Measurements from ENCODE around the gene MAN1A2. TPM values are rescaled to one million over a fixed set of nuclear protein-coding genes. Genes with fewer than 3 reads are reported as not detected.
"Not testable (repeated sequence)": the region's sequence is repeated elsewhere in the genome, so short reads cannot be mapped to it uniquely, and the experiment has no call there.

MAN1A2 gene
- total RNA-seq, 1 experiment from 2014 or later = 33.4 TPM

DNA sequence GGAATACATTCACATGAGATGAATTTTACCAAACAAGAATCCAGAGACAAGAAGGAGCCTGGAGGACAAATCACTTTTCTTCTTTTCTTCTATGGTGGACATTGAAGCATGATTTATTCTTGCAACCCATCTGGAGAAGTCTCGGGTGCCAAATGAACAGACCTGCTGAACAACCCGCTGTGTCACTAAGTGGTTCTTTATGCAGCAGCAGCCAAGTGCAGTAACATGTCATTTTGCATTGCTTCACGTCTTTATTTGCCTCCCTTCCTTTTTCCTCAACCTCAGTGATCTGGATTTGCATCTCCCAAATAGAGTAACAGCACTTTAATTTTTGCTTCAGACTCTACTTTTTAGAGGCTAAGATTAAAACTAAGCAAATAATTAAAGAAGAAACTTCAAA, 188.6 kb downstream of the MAN1A2 start:
- Mint-ChIP-seq H3K4me3 (ENCODE audit: unreplicated experiment) (no peak overlapping the region), H3K27ac (ENCODE audit: low read depth, unreplicated experiment) (no peak overlapping the region), H3K9me3 (ENCODE audit: unreplicated experiment) (peaks cover 8% of the 10 kb centered on the region), H3K36me3 (ENCODE audit: insufficient read depth, unreplicated experiment) (no peaks in the 10 kb centered on the region), H3K27me3 (ENCODE audit: insufficient read depth, unreplicated experiment) (peaks cover 9% of the 10 kb centered on the region), H3K4me1 (ENCODE audit: insufficient read depth, unreplicated experiment) (no peaks in the 10 kb centered on the region)
- ChIA-PET POLR2A (no interaction called here), CTCF (interaction anchor here (0.7 kb wide), 1 partner anchor 15 kb away, joined by 3 read pairs; no protein-coding TSS in a partner anchor)
- TF ChIP-seq, protein P1, sequence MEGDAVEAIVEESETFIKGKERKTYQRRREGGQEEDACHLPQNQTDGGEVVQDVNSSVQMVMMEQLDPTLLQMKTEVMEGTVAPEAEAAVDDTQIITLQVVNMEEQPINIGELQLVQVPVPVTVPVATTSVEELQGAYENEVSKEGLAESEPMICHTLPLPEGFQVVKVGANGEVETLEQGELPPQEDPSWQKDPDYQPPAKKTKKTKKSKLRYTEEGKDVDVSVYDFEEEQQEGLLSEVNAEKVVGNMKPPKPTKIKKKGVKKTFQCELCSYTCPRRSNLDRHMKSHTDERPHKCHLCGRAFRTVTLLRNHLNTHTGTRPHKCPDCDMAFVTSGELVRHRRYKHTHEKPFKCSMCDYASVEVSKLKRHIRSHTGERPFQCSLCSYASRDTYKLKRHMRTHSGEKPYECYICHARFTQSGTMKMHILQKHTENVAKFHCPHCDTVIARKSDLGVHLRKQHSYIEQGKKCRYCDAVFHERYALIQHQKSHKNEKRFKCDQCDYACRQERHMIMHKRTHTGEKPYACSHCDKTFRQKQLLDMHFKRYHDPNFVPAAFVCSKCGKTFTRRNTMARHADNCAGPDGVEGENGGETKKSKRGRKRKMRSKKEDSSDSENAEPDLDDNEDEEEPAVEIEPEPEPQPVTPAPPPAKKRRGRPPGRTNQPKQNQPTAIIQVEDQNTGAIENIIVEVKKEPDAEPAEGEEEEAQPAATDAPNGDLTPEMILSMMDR (IDR thresholded peaks at IDR 0.05; ENCODE audit: unreplicated experiment) = no peak
- no TSS peak for BruUV-seq (replicated peaks)
- no peak for DNase-seq (ENCODE audit: unreplicated experiment)
- intact Hi-C loops (cut with micrococcal nuclease) = no loop called here

DNA sequence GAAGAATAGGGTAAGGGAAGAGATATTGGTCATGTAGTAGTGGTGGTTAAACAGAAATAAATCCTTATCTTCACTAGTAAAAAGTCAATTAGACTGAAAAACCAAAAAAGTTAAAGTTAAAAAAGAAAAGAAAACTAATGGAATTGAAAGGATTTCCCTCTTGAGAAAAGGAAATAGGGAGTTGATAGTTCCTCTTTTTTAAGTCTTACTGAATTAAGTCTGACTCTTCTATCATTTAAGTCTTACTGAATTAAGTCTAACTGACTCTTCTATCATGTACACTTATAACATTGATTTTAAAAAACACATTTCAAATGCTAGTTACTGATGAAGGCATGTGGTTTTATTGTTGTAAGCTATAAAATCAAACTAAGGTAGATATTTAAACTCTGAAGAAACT, 189.1 kb downstream of the MAN1A2 start:
- Mint-ChIP-seq H3K9me3 (ENCODE audit: unreplicated experiment) (peaks cover 8% of the 10 kb centered on the region), H3K4me1 (ENCODE audit: insufficient read depth, unreplicated experiment) (no peaks in the 10 kb centered on the region), H3K27me3 (ENCODE audit: insufficient read depth, unreplicated experiment) (peaks cover 9% of the 10 kb centered on the region), H3K36me3 (ENCODE audit: insufficient read depth, unreplicated experiment) (no peaks in the 10 kb centered on the region), H3K27ac (ENCODE audit: low read depth, unreplicated experiment) (no peak overlapping the region), H3K4me3 (ENCODE audit: unreplicated experiment) (no peak overlapping the region)
- no TSS peak for BruUV-seq (replicated peaks)
- ChIA-PET CTCF (interaction anchor here (0.6 kb wide), 1 partner anchor 21 kb away, joined by 4 read pairs; no protein-coding TSS in a partner anchor), POLR2A (interaction anchor here (0.6 kb wide), 1 partner anchor 22 kb away, joined by 4 read pairs; no protein-coding TSS in a partner anchor)
- TF ChIP-seq, protein P1 (IDR thresholded peaks at IDR 0.05; ENCODE audit: unreplicated experiment) = no peak
- intact Hi-C loops (cut with micrococcal nuclease) = no loop called here
- DNase-seq (ENCODE audit: unreplicated experiment) = no peak

DNA sequence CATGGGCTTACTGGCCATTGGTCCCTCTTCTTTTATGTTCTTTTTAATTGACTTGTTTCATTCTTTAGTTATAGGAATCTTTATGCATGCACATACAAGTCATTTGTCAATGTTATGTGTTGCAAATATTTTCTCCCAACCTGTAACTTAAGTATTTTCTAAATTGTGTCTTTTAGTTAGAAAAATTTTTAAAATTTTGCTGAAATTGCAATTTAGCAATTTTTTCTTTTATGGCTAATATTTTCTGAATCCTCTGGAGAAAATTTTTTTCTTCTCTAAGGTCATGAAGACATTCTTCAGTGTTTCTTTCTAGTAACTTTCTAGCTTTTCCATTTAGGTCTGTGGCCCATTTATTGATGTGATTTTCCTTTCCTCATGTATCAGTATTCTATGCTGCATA, 189.7 kb downstream of the MAN1A2 start:
- intact Hi-C loops (cut with micrococcal nuclease) = no loop called here
- no peaks in the 10 kb centered on the region for H3K36me3 Mint-ChIP-seq (ENCODE audit: insufficient read depth, unreplicated experiment)
- BruUV-seq (replicated peaks) = no TSS peak
- POLR2A ChIA-PET = interaction anchor here (0.6 kb wide), 1 partner anchor 44 kb away, joined by 3 read pairs; no protein-coding TSS in a partner anchor
- TF ChIP-seq, protein P1 (IDR thresholded peaks at IDR 0.05; ENCODE audit: unreplicated experiment) = no peak
- no peak overlapping the region for H3K27ac Mint-ChIP-seq (ENCODE audit: low read depth, unreplicated experiment)
- H3K27me3 Mint-ChIP-seq (ENCODE audit: insufficient read depth, unreplicated experiment) = peaks cover 9% of the 10 kb centered on the region
- no peak for DNase-seq (ENCODE audit: unreplicated experiment)
- no peaks in the 10 kb centered on the region for H3K4me1 Mint-ChIP-seq (ENCODE audit: insufficient read depth, unreplicated experiment)
- H3K9me3 Mint-ChIP-seq (ENCODE audit: unreplicated experiment) = peaks cover 8% of the 10 kb centered on the region
- H3K4me3 Mint-ChIP-seq (ENCODE audit: unreplicated experiment) = no peak overlapping the region
- CTCF ChIA-PET = no interaction called here

DNA sequence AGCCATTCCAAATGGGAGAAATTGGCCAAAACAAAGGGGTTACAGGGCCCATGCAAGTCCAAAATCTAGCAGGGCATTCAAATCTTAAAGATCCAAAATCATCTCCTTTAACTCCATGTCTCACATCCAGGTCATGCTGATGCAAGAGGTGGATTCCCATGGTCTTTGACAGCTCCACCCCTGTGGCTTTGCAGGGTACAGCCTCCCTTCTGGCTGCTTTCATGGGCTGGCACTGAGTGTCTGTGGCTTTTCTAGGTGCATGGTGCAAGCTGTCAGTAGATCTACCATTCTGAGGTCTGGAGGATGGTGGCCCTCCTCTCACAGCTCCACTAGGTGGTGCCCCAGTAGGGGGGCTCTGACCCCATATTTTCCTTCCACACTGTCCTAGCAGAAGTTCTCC, 191.2 kb downstream of the MAN1A2 start:
- H3K27me3 Mint-ChIP-seq (ENCODE audit: insufficient read depth, unreplicated experiment); BruUV-seq (replicated peaks): not testable (repeated sequence)

DNA sequence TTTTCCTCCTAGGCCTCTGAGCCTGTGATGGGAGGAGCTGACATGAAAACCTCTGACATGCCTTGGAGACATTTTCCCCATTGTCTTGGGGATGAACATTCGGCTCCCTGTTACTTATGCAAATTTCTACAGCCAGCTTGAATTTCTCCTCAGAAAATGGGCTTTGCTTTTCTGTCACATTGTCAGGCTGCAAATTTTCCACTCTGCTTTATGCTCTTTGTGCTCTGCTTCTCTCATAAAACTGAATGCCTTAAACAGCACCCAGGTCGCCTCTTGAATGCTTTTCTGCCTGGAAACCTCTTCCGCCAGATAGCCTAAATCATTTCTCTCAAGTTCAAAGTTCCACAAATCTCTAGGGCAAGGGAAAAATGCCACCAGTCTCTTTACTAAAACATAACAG, 191.9 kb downstream of the MAN1A2 start:
- intact Hi-C loops (cut with micrococcal nuclease) = no loop called here
- H3K36me3 Mint-ChIP-seq (ENCODE audit: insufficient read depth, unreplicated experiment) = no peaks in the 10 kb centered on the region
- CTCF ChIA-PET = interaction anchor here (0.5 to 1.4 kb wide), 2 partner anchors 24 to 154 kb away, joined by 3 to 5 read pairs; no protein-coding TSS in a partner anchor
- H3K27ac Mint-ChIP-seq (ENCODE audit: low read depth, unreplicated experiment) = no peak overlapping the region
- POLR2A ChIA-PET = no interaction called here
- H3K4me1 Mint-ChIP-seq (ENCODE audit: insufficient read depth, unreplicated experiment) = no peaks in the 10 kb centered on the region
- no TSS peak for BruUV-seq (replicated peaks)
- DNase-seq (ENCODE audit: unreplicated experiment) = no peak
- TF ChIP-seq, protein P1 (IDR thresholded peaks at IDR 0.05; ENCODE audit: unreplicated experiment) = no peak
- peaks cover 8% of the 10 kb centered on the region for H3K9me3 Mint-ChIP-seq (ENCODE audit: unreplicated experiment)
- H3K27me3 Mint-ChIP-seq (ENCODE audit: insufficient read depth, unreplicated experiment) = peaks cover 9% of the 10 kb centered on the region
- no peak overlapping the region for H3K4me3 Mint-ChIP-seq (ENCODE audit: unreplicated experiment)

More for the DNA sequence above, 191.2 kb downstream of the MAN1A2 start:
- POLR2A ChIA-PET; intact Hi-C loops (cut with micrococcal nuclease); H3K36me3 Mint-ChIP-seq (ENCODE audit: insufficient read depth, unreplicated experiment); H3K9me3 Mint-ChIP-seq (ENCODE audit: unreplicated experiment); H3K4me1 Mint-ChIP-seq (ENCODE audit: insufficient read depth, unreplicated experiment); H3K4me3 Mint-ChIP-seq (ENCODE audit: unreplicated experiment); H3K27ac Mint-ChIP-seq (ENCODE audit: low read depth, unreplicated experiment); DNase-seq (ENCODE audit: unreplicated experiment): not testable (repeated sequence)
- CTCF ChIA-PET = interaction anchor here (0.9 to 1.4 kb wide), 2 partner anchors 23 to 196 kb away, joined by 3 to 5 read pairs; no protein-coding TSS in a partner anchor

All from MCF 10A (cell line).